CD4-positive, alpha-beta T cell treated with Interleukin-10 for 1 hour (primary cell): ENCODE measurements around the gene FPR1.
"Not testable (repeated sequence)": the region's sequence is repeated elsewhere in the genome, so short reads cannot be mapped to it uniquely, and the experiment has no call there.

Experiments
- DNase-seq: peaks from one replicate; pipeline ENCODE4 v3.0.0-alpha.2; 2020

FPR1 gene

DNA sequence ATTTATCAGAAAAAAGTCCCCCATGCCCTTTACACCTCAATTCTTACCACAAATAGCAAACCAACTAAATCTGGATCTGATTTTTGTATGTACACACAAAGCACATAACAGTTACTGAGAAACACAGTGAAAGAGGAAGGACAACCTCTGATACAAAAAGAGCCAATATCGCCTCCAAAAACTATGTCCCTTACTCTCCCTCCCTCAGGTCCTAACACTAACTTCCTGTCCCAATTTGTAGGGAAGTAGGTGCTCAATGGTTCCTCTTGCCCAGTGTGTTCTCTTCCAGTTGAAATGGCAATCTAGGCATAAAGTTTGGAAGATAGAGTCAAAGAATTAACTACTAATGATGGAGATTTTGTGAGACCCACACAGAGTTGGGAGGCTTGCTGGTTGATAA lies 27.5 kb upstream of the FPR1 start:
- no peak for DNase-seq

GRCh38 chr19:51777570-51778462 lies 26.1 kb upstream of the FPR1 start:
- peak; percentile 46 for DNase-seq

GRCh38 chr19:51776561-51776960 lies 24.9 kb upstream of the FPR1 start:
- not testable (repeated sequence) for DNase-seq

- no peak for DNase-seq
These were observed 21.3 kb upstream of the FPR1 start for GRCh38 chr19:51772977-51773376.

- DNase-seq = peak; percentile 15
These were observed 19.9 kb upstream of the FPR1 start for GRCh38 chr19:51771376-51772130.

GRCh38 chr19:51766461-51766860 lies 14.8 kb upstream of the FPR1 start:
- no peak for DNase-seq

GRCh38 chr19:51765086-51765485 lies 13.4 kb upstream of the FPR1 start:
- DNase-seq = no peak

DNA sequence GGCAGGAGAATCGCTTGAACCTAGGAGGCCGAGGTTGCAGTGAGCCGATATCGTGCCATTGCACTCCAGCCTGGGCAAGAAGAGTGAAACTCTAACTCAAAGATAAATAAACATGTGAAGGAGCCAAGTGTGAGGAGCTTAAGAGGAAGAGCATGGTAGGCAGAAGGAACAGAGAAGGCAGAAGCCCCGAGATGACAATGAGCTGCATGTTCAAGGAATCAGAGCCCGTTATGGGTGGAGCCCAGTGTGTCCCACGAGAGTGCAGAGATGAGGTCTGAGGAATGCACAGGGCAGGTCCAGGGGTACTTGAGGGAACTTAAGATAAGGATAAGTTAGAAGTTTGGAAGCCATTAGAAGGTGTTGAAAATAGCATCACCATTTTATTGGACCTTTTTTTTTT lies 10.0 kb upstream of the FPR1 start:
- DNase-seq = no peak

DNA sequence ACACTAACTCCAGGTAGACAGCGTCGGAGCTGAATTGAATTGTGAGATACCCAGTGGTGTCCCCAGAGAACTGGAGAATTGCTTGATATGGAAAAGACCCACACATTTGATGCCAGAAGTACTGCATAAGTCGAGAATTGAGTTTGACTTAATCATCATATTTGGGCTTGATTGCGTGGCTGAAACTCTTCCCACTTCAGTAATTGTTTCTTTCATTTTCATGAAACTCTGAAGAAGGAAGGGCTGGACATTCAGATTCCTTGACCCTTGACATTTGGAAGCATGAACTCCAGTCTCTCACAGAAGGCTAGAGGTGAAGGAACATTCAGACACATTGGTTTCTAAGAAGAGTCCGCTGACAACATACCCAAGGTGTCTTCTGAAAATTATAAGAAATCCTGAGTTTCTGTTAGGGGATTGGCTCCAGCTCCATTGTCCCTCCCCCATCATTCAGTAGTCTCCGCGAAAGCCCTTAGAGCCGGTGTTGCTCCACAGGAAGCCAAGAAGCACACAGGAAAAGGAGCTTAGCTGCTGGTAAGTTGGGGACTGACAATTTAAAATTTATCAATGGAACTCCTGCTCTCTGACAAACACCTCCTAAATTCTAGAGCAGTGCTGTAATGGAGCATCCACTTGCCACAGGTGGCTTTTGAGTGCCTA lies 9.1 kb upstream of the FPR1 start, which contains the start of gene FPR2:
TSS of gene FPR2 (plus strand) at position 484 of the 660 bp plus-strand sequence. CDS start 7,479 bp downstream, outside the sequence.
- DNase-seq = no peak

- DNase-seq = no peak
These were observed 3.9 kb upstream of the FPR1 start for GRCh38 chr19:51755571-51755970.

GRCh38 chr19:51754770-51755169 lies 3.1 kb upstream of the FPR1 start:
- DNase-seq = no peak

DNA sequence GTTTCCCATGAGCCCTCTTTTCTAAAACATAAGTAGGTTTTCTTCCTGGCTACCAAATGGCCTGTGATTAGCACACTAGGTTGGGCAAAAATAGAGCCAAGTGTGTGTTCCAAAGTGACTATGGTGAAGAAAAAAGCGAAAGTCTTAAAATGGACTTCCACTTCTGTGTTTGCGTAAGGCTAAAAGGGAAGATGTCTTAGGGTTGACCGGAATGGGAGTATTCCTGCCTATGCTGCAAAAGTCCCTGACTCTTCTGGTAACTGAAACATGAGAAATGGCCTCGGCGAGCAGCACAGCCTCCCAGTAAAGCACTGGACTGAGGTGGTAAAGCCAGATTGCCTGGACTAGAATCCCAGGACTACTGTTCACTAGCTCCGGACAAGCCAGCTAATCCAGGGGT lies 2.4 kb upstream of the FPR1 start:
- peak; percentile 18 for DNase-seq

GRCh38 chr19:51750400-51751094 lies 1.1 kb downstream of the FPR1 start:
- no peak for DNase-seq

DNA sequence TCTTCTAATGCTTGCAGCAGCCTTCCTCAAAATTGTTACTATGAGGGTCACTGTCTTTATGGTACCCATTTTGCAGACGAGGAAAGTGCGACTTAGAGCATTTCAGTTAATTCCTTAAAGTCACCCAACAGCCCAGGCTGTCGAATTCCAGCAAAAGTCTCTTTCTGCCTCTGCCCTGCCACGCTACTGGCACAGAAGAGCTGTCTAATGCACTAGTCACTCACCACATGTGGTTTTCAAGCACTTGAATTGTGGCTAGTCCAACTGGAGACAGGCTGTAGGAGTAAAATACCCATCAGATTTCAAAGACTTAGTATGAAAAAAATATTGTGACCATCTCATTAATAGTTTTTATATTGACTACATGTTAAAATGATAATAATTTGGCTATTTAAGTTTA lies 1.7 kb downstream of the FPR1 start:
- DNase-seq = no peak

- no peak for DNase-seq
These were observed 4.9 kb downstream of the FPR1 start for GRCh38 chr19:51746731-51747130.

DNA sequence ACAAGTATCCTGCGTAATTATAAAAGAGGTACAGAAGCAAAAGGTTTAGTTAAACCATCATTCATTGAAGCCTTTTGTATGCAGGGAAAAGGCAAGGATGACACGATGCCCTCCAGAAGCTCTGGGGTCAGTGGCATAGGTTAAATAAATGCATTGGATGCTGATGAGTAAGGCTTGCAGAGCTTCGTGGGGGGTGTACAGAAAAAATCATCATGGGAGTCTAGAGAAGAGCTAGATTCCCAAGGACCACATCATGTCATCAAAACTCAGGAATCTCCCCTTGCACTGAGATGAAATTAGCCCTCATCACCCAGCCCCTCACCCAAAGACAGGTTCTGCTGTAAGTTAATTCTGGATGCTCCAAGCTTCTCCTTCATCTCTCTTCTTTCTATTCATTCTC lies 8.3 kb downstream of the FPR1 start:
- DNase-seq = no peak

DNA sequence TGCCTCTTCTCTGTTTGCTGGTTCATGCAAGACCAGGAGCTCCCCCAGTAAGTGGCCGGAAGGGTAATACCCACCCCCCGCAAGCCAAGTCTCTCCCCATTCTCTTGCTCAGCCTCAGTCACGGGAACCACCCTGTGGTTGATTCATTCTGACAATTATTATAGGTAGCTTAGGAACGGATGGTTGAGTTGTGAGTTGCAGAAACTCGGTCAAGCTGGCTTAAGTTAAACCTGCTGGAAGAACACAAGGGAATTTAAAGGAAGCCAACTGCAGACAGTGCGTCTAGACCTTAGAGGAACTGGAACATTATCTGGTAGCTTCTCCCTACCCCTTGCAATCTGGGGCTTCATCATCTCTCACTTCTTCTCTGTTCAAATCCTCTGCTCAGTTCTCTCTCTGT lies 8.9 kb downstream of the FPR1 start:
- DNase-seq = no peak

GRCh38 chr19:51740356-51740755 lies 11.3 kb downstream of the FPR1 start:
- DNase-seq = no peak

GRCh38 chr19:51739466-51740213 lies 12.0 kb downstream of the FPR1 start:
- DNase-seq = no peak

DNA sequence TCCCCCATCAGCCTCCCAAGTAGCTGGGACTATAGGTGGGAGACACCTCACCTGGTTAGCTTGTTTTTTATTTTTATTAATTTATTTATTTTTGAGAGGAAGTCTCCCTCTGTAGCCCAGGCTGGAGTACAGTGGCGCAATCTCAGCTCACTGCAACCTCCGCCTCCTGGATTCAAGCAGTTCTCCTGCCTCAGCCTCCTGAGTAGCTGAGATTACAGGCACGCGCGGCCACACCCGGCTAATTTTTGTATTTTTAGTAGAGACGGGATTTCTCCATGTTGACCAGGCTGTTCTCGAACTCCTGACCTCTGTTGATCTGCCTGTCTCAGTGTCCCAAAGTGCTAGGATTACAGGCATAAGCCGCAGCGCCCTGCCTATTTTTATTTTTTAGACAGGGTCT lies 13.2 kb downstream of the FPR1 start:
- not testable (repeated sequence) for DNase-seq

DNA sequence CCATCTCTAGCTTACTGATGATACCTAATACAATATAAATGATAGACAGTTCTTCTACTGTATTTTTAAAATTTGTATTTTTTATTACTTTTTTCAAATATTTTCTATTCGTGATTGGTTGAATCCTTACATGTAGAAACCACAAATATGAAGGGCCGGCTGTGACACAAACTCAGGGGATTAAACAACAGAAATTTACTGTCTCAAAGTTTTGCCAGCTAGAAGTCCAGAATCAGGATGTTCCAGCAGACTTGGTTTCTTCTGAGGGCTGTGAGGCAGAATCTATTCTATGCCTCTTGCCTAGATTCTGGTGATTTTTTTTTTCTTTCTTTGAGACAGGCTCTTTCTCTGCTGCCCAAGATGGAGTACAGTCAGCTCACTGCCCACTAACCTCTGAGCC lies 13.8 kb downstream of the FPR1 start:
- no peak for DNase-seq

- no peak for DNase-seq
These were observed 14.3 kb downstream of the FPR1 start for GRCh38 chr19:51737389-51737788.
